H1 (cell line): ENCODE results near the gene ZBTB34. TPM values are rescaled to one million over a fixed set of nuclear protein-coding genes. Genes with fewer than 3 reads are reported as not detected.

ENCODE experiments used
- CTCF ChIA-PET: fragments of 300-600 bp; sonication (Branson Sonifier 250); formaldehyde crosslinking; loops from one replicate; lab custom pipeline; 2021; ENCODE audit not compliant: partially characterized antibody; lab: Charles Lee
- POLR2A ChIA-PET: fragments of 300-600 bp; sonication (Branson Sonifier 250); formaldehyde crosslinking; loops from one replicate; lab custom pipeline; 2021; ENCODE audit warnings: inconsistent platforms; ENCODE audit not compliant: partially characterized antibody; lab: Charles Lee
- DNase-seq, 2 experiments: peaks; one replicate each; pipeline versions ENCODE4 v3.0.0 to v3.0.0-alpha.2; 2010 to 2022; ENCODE audit warnings: low spot score in 2 of 2, low read depth in 1 of 2, mixed read lengths in 1 of 2
- FAIRE-seq: peaks from 2 replicates; lab custom pipeline; 2011; peaks lifted over from hg19 to GRCh38; lab: Jason Lieb, UNC
- H2AFZ ChIP-seq: 2 replicates; pipeline ENCODE4 v1.8.1; 2012; ENCODE audit warnings: low read length, inconsistent platforms
- H2AK5ac ChIP-seq: 2 replicates; pipeline ENCODE4 v1.6.1; 2013; ENCODE audit warnings: low read depth, low read length
- H2BK120ac ChIP-seq: replicated peaks from 2 replicates; pipeline ENCODE3; 2013; ENCODE audit warnings: low read depth, low read length, inconsistent platforms
- H2BK12ac ChIP-seq: 2 replicates; pipeline ENCODE4 v1.6.1; 2013; ENCODE audit warnings: low read depth, low read length
- H2BK15ac ChIP-seq: 2 replicates; pipeline ENCODE4 v1.6.1; 2013; ENCODE audit warnings: low read length
- H2BK20ac ChIP-seq: 2 replicates; pipeline ENCODE4 v1.6.1; 2013; ENCODE audit warnings: low read length
- H2BK5ac ChIP-seq: 2 replicates; pipeline ENCODE4 v1.6.1; 2013; ENCODE audit warnings: low read depth, low read length
- H3K14ac ChIP-seq: 2 replicates; pipeline ENCODE4 v1.6.1; 2013; ENCODE audit warnings: inconsistent platforms; ENCODE audit not compliant: insufficient read length
- H3K18ac ChIP-seq: 2 replicates; pipeline ENCODE4 v1.6.1; 2013; ENCODE audit warnings: low read length; ENCODE audit errors: extremely low read depth
- H3K23ac ChIP-seq: 2 replicates; pipeline ENCODE4 v1.6.1; 2013; ENCODE audit warnings: inconsistent platforms; ENCODE audit not compliant: insufficient read length
- H3K23me2 ChIP-seq: 2 replicates; pipeline ENCODE4 v1.6.1; 2013; ENCODE audit warnings: low read depth, low read length
- H3K27ac ChIP-seq: 2 replicates; pipeline ENCODE4 v1.6.1; 2011; ENCODE audit warnings: low read depth, low read length, inconsistent platforms
- H3K27me3 ChIP-seq, 4 experiments: replicated peaks in 1 of 4; 1 replicate in 1 of 4; 2 replicates in 3 of 4; pipeline versions ENCODE4 v1.6.1 to v1.8.1; 2011 to 2013; ENCODE audit warnings: low read length in 3 of 4, mild to moderate bottlenecking in 3 of 4, inconsistent platforms in 2 of 4, mixed read lengths in 2 of 4, moderate library complexity in 1 of 4; ENCODE audit not compliant: control insufficient read depth in 3 of 4, insufficient read depth in 3 of 4; ENCODE audit errors: extremely low read depth in 1 of 4
- H3K36me3 ChIP-seq, 4 experiments: 2 replicates each; pipeline versions ENCODE4 v1.6.1 to v1.8.1; 2011 to 2013; ENCODE audit warnings: mild to moderate bottlenecking in 4 of 4, low read length in 3 of 4, moderate library complexity in 2 of 4, control low read depth in 1 of 4, inconsistent platforms in 1 of 4; ENCODE audit not compliant: insufficient read depth in 4 of 4, control insufficient read depth in 2 of 4
- H3K4ac ChIP-seq: replicated peaks from 2 replicates; pipeline ENCODE3; 2013; ENCODE audit warnings: low read length, low read depth, mixed read lengths, inconsistent platforms; ENCODE audit not compliant: insufficient read length
- H3K4me1 ChIP-seq, 4 experiments: replicated peaks in 1 of 4; 1 replicate in 1 of 4; 2 replicates in 3 of 4; pipeline versions ENCODE4 v1.6.1 to v1.8.1; 2011 to 2013; ENCODE audit warnings: low read length in 3 of 4, inconsistent platforms in 2 of 4, mixed read lengths in 1 of 4; ENCODE audit not compliant: insufficient read depth in 4 of 4, control insufficient read depth in 3 of 4
- H3K4me2 ChIP-seq, 2 experiments: 2 replicates each; pipeline versions ENCODE4 v1.6.1 to v1.8.1; 2011 to 2013; ENCODE audit warnings: low read depth in 2 of 2, low read length in 2 of 2, control low read depth in 1 of 2, inconsistent platforms in 1 of 2, mild to moderate bottlenecking in 1 of 2; ENCODE audit not compliant: insufficient read depth in 1 of 2
- H3K4me3 ChIP-seq, 4 experiments: fragments of 200-600, 300-600 bp in 1 of 4; sonication (generic), shearing (Covaris generic), sonication (Bioruptor Twin) in 1 of 4; 2 replicates each; pipeline versions ENCODE4 v1.5.1 to v1.8.1; 2011 to 2016; ENCODE audit warnings: low read length in 4 of 4, low read depth in 3 of 4, control low read depth in 2 of 4, inconsistent platforms in 2 of 4, mild to moderate bottlenecking in 2 of 4, mixed read lengths in 1 of 4, moderate library complexity in 1 of 4; ENCODE audit not compliant: insufficient read depth in 2 of 4; ENCODE audit errors: extremely low read depth in 1 of 4
- H3K56ac ChIP-seq: replicated peaks from 2 replicates; pipeline ENCODE3; 2013; ENCODE audit warnings: low read depth, mild to moderate bottlenecking, mixed read lengths, low read length, inconsistent platforms; ENCODE audit not compliant: insufficient read length
- H3K79me1 ChIP-seq: 2 replicates; pipeline ENCODE4 v1.6.1; 2013; ENCODE audit warnings: low read depth, low read length, control low read depth
- H3K79me2 ChIP-seq, 2 experiments: 2 replicates each; pipeline versions ENCODE4 v1.6.1 to v1.8.1; 2012 to 2013; ENCODE audit warnings: low read length in 2 of 2, mild to moderate bottlenecking in 2 of 2, inconsistent platforms in 1 of 2; ENCODE audit not compliant: insufficient read depth in 2 of 2, control insufficient read depth in 1 of 2
- H3K9ac ChIP-seq, 4 experiments: replicated peaks in 1 of 4; 1 replicate in 1 of 4; 2 replicates in 3 of 4; pipeline versions ENCODE4 v1.6.1 to v1.8.1; 2011 to 2013; ENCODE audit warnings: low read depth in 3 of 4, low read length in 3 of 4, control low read depth in 2 of 4, mild to moderate bottlenecking in 2 of 4, moderate library complexity in 2 of 4, inconsistent platforms in 1 of 4; ENCODE audit errors: extremely low read depth in 1 of 4
- H3K9me3 ChIP-seq, 2 experiments: 2 replicates each; pipeline versions ENCODE4 v1.6.1 to v1.8.1; 2012 to 2013; ENCODE audit warnings: mild to moderate bottlenecking in 2 of 2, moderate library complexity in 2 of 2, control low read depth in 1 of 2, inconsistent platforms in 1 of 2, low read depth in 1 of 2, low read length in 1 of 2, mixed read lengths in 1 of 2; ENCODE audit not compliant: insufficient read depth in 2 of 2
- H4K20me1 ChIP-seq, 2 experiments: replicated peaks in 1 of 2; 2 replicates each; pipeline versions ENCODE3 to v1.8.1; 2011 to 2013; ENCODE audit warnings: inconsistent platforms in 2 of 2, low read length in 2 of 2, mild to moderate bottlenecking in 1 of 2; ENCODE audit not compliant: insufficient read depth in 2 of 2, control insufficient read depth in 1 of 2
- H4K5ac ChIP-seq: 2 replicates; pipeline ENCODE4 v1.6.1; 2013; ENCODE audit warnings: low read length, low read depth, mixed read lengths, inconsistent platforms; ENCODE audit not compliant: insufficient read length
- H4K8ac ChIP-seq: 2 replicates; pipeline ENCODE4 v1.8.0; 2013; ENCODE audit warnings: mild to moderate bottlenecking, moderate library complexity, low read length, inconsistent platforms; ENCODE audit not compliant: insufficient read depth; ENCODE audit errors: extremely low read depth
- H4K91ac ChIP-seq: replicated peaks from 2 replicates; pipeline ENCODE3; 2013; ENCODE audit warnings: low read length, mixed read lengths, inconsistent platforms; ENCODE audit not compliant: insufficient read length
- ASH2L ChIP-seq: fragments of 200-600, 300-600 bp; sonication (generic); IDR thresholded peaks from one replicate; pipeline ENCODE4 v1.7.1; 2017; ENCODE audit warnings: low read length
- CBX8 ChIP-seq: fragments of 300-800, 300-1000 bp; sonication (generic); IDR thresholded peaks from 2 replicates; pipeline ENCODE4 v1.7.1; 2016; ENCODE audit warnings: low read depth, low read length, borderline replicate concordance
- CEBPB ChIP-seq: IDR thresholded peaks from 2 replicates; pipeline ENCODE4 v1.6.1; 2012; ENCODE audit warnings: low read depth, low read length
- CREB1 ChIP-seq: IDR thresholded peaks from 2 replicates; pipeline ENCODE4 v1.6.1; 2012; ENCODE audit warnings: inconsistent platforms
- EGR1 ChIP-seq: IDR thresholded peaks from 2 replicates; pipeline ENCODE4 v1.6.1; 2011; ENCODE audit warnings: low read depth, low read length, borderline replicate concordance
- MAFK ChIP-seq: IDR thresholded peaks from 2 replicates; pipeline ENCODE4 v1.6.1; 2012; ENCODE audit warnings: low read depth, mild to moderate bottlenecking, improper control_type of control experiment, low read length
- NANOG ChIP-seq: IDR thresholded peaks from 2 replicates; pipeline ENCODE4 v1.6.1; 2011; ENCODE audit warnings: low read length, low read depth, mild to moderate bottlenecking, inconsistent platforms; ENCODE audit not compliant: insufficient read depth, poor library complexity, severe bottlenecking
- RBBP5 ChIP-seq: IDR thresholded peaks from 2 replicates; pipeline ENCODE4 v1.7.1; 2012; ENCODE audit warnings: low read depth, mild to moderate bottlenecking, inconsistent platforms, low read length, moderate library complexity, borderline replicate concordance
- RFX5 ChIP-seq: IDR thresholded peaks from 2 replicates; pipeline ENCODE4 v1.6.1; 2011; ENCODE audit warnings: low read depth, low read length, improper control_type of control experiment, borderline replicate concordance
- RNF2 ChIP-seq: fragments of 200-900, 300-1000 bp; sonication (generic); IDR thresholded peaks from 2 replicates; pipeline ENCODE4 v1.7.1; 2016; ENCODE audit warnings: borderline replicate concordance, low read depth, mild to moderate bottlenecking, antibody characterized with exemption, low read length; ENCODE audit not compliant: poor library complexity, severe bottlenecking; ENCODE audit errors: missing control alignments
- SAP30 ChIP-seq: fragments of 300-600 bp; sonication (generic); IDR thresholded peaks from 2 replicates; pipeline ENCODE4 v1.7.1; 2012; ENCODE audit warnings: low read length, moderate library complexity, mild to moderate bottlenecking, inconsistent platforms; ENCODE audit not compliant: insufficient read depth, insufficient replicate concordance
- SIN3A ChIP-seq, 2 experiments: IDR thresholded peaks in 1 of 2; conservative IDR thresholded peaks in 1 of 2; 2 replicates each; pipeline ENCODE4 v1.6.1; 2011 to 2012; ENCODE audit warnings: low read length in 2 of 2, improper control_type of control experiment in 1 of 2, low read depth in 1 of 2, mild to moderate bottlenecking in 1 of 2
- SUZ12 ChIP-seq: fragments of 200-600 bp; sonication (generic); IDR thresholded peaks from 2 replicates; pipeline ENCODE4 v1.6.1; 2012; ENCODE audit warnings: mild to moderate bottlenecking, inconsistent platforms, low read length, moderate library complexity, mixed read lengths
- TEAD4 ChIP-seq: IDR thresholded peaks from 2 replicates; pipeline ENCODE4 v1.6.1; 2012; ENCODE audit warnings: low read depth, low read length, inconsistent platforms, mixed read lengths
- WGBS, 2 experiments: shearing (Covaris generic) in 1 of 2; methylation state at CpG; one replicate each; pipeline versions ENCODE4 v1.1.6 to v1.1.7; 2013 to 2015; ENCODE audit warnings: low lambda C conversion rate in 2 of 2, mixed read lengths in 2 of 2, inconsistent platforms in 1 of 2, low coverage in 1 of 2, missing lambda C conversion rate in 1 of 2; ENCODE audit not compliant: insufficient replicate concordance in 2 of 2, insufficient coverage in 1 of 2, insufficient read length in 1 of 2; ENCODE audit errors: extremely low coverage in 1 of 2, missing lambda C conversion rate in 1 of 2; 5-methylcytosine and 5-hydroxymethylcytosine counted together
- polyA plus RNA-seq, 7 experiments: library from polyadenylated mRNA; depleted of rRNA in 3 of 7; stranded (reverse) in 5 of 7; unstranded in 2 of 7; fragments of >200 nt in 5 of 7; fragments of 200-250 nt in 2 of 7; gene quantifications; 1 replicate in 5 of 7; 2 replicates in 1 of 7; 4 replicates in 1 of 7; pipeline versions ENCODE4 v1.2.1 to v1.2.3, GENCODE V29; 2011 to 2013; ENCODE audit warnings: missing spikeins in 2 of 7, mixed read lengths in 2 of 7
- total RNA-seq: library from RNA; stranded (reverse); fragmentation: NEBNext Ultra II Directional; extraction: Animal tissue kit (Norgen Biotek cat#: 25700); gene quantifications from 2 replicates; pipeline ENCODE4 v1.2.1, GENCODE V29; 2021

The ZBTB34 gene
- total and polyA plus RNA-seq, 2 of the 8 experiments (the other 6 are each of a cell fraction or from before 2014, with no cell fraction given) = 8.2 to 15.9 TPM

DNA sequence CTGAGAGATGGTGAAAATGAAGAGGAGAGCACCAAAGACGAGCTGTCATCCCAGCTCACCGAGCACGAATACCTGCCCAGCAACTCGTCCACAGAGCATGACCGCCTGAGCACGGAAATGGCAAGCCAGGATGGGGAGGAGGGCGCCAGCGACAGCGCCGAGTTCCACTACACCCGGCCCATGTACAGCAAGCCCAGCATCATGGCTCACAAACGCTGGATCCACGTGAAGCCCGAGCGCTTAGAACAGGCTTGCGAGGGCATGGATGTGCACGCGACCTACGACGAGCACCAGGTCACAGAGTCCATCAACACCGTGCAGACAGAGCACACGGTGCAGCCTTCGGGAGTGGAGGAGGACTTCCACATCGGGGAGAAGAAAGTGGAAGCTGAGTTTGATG is 27.4 kb upstream of the ZBTB34 start:
- Histone ChIP-seq H4K5ac (no peak overlapping the region), H3K14ac (no peak overlapping the region), H2BK15ac (no peak overlapping the region), H3K18ac (no peak overlapping the region), H3K79me2 (peaks cover 0 to 13% of the 10 kb centered on the region in 2 experiments; a peak in 1 of 4 replicates), H3K27ac (no peak overlapping the region), H3K4me3 (no peak overlapping the region), H3K9me3 (no peaks in the 10 kb centered on the region), H3K36me3 (peaks cover 16 to 21% (median 19%) of the 10 kb centered on the region in 4 experiments), H3K9ac (no peak overlapping the region), H3K79me1 (peaks cover 7% of the 10 kb centered on the region), H3K56ac (no peak overlapping the region), H3K4me1 (no peaks in the 10 kb centered on the region), H3K4ac (no peak overlapping the region), H3K23me2 (no peaks in the 10 kb centered on the region), H3K23ac (no peak overlapping the region), H2AFZ (no peak overlapping the region), H4K91ac (no peak overlapping the region), H2AK5ac (no peak overlapping the region), H2BK120ac (no peak overlapping the region), H2BK20ac (no peak overlapping the region), H4K8ac (0 out of 2 replicates have a peak overlapping the region, but pooled peaks have one; percentile 36), H3K4me2 (no peak overlapping the region), H3K27me3 (no peaks in the 10 kb centered on the region), H4K20me1 (peaks cover 4 to 9% of the 10 kb centered on the region in 2 experiments), H2BK12ac (no peak overlapping the region), H2BK5ac (0 out of 2 replicates have a peak overlapping the region, but pooled peaks have one; percentile 8)
- DNase-seq (no peak), FAIRE-seq (no peak)
- ChIA-PET CTCF (interaction anchor here (0.6 to 1.8 kb wide), 2 partner anchors 10 to 119 kb away, joined by 3 to 5 read pairs; no protein-coding TSS in a partner anchor), POLR2A (no interaction called here)
- 96% methylated on average over 24 of the region's 24 CpGs; no CpG with 5 or more reads in 1 of the 2 experiments for WGBS, 2 experiments
- TF ChIP-seq RFX5 (no peak), CREB1 (no peak), CEBPB (no peak), SAP30 (no peak), ASH2L (no peak), MAFK (no peak), SIN3A (conservative IDR thresholded peaks at IDR 0.05 in 1 of 2, IDR thresholded peaks at IDR 0.05 in 1 of 2; ENCODE audit: low read depth in 1 of 2, low read length in 2 of 2) (no peak), RBBP5 (no peak), NANOG (no peak), CBX8 (no peak), EGR1 (no peak), RNF2 (no peak), TEAD4 (no peak), SUZ12 (no peak)
